GM23338 (cell line): ENCODE results near the gene TTPAL. TPM values are rescaled to one million over a fixed set of nuclear protein-coding genes. Genes with fewer than 3 reads are reported as not detected.

Experiments
- EZH2 ChIP-seq: fragments of 200-600 bp; sonication (generic); IDR thresholded peaks from one replicate; pipeline ENCODE4 v1.8.0; 2017; ENCODE audit warnings: antibody characterized with exemption, mild to moderate bottlenecking, low read depth; ENCODE audit not compliant: unreplicated experiment
- EZH2phosphoT487 ChIP-seq: fragments of 200-600 bp; sonication (generic); IDR thresholded peaks from one replicate; pipeline ENCODE4 v1.8.1; 2018; ENCODE audit warnings: antibody characterized with exemption; ENCODE audit not compliant: unreplicated experiment
- JUNB ChIP-seq: IDR thresholded peaks from one replicate; pipeline ENCODE4 v1.6.1; 2016; ENCODE audit warnings: antibody characterized with exemption; ENCODE audit not compliant: unreplicated experiment
- POLR2AphosphoS5 ChIP-seq: IDR thresholded peaks from 2 replicates; pipeline ENCODE4 v1.6.1; 2016; ENCODE audit warnings: antibody characterized with exemption, low read depth
- REST ChIP-seq: IDR thresholded peaks from one replicate; pipeline ENCODE4 v1.6.1; 2018; ENCODE audit warnings: antibody characterized with exemption; ENCODE audit not compliant: unreplicated experiment
- STAT1 ChIP-seq: IDR thresholded peaks from one replicate; pipeline ENCODE4 v1.6.1; 2016; ENCODE audit warnings: antibody characterized with exemption; ENCODE audit not compliant: unreplicated experiment
- polyA plus RNA-seq: library from polyadenylated mRNA; unstranded; fragments of >200 nt; fragmentation: Nextera tagmentation; extraction: Ambion mirVana; gene quantifications from 2 replicates; pipeline ENCODE4 v1.2.1, GENCODE V29; 2016
- total RNA-seq: library from RNA; depleted of rRNA; stranded (reverse); fragments of >200 nt; shearing (Covaris generic); gene quantifications from 2 replicates; pipeline ENCODE4 v1.2.3, GENCODE V29; 2014
- TF ChIP-seq, protein P1 (sequence below): fragments of 250-450 bp; sonication (Bioruptor Pico); IDR thresholded peaks from 2 replicates; pipeline ENCODE4 v1.5.0; 2020; ENCODE audit warnings: mild to moderate bottlenecking, moderate library complexity

TTPAL gene
- total and polyA plus RNA-seq, 2 experiments from 2014 or later = 3.7 to 10.2 TPM

GRCh38 chr20:44450281-44450889 lies 25.3 kb upstream of the TTPAL start (continued):
- TF ChIP-seq, protein P1, sequence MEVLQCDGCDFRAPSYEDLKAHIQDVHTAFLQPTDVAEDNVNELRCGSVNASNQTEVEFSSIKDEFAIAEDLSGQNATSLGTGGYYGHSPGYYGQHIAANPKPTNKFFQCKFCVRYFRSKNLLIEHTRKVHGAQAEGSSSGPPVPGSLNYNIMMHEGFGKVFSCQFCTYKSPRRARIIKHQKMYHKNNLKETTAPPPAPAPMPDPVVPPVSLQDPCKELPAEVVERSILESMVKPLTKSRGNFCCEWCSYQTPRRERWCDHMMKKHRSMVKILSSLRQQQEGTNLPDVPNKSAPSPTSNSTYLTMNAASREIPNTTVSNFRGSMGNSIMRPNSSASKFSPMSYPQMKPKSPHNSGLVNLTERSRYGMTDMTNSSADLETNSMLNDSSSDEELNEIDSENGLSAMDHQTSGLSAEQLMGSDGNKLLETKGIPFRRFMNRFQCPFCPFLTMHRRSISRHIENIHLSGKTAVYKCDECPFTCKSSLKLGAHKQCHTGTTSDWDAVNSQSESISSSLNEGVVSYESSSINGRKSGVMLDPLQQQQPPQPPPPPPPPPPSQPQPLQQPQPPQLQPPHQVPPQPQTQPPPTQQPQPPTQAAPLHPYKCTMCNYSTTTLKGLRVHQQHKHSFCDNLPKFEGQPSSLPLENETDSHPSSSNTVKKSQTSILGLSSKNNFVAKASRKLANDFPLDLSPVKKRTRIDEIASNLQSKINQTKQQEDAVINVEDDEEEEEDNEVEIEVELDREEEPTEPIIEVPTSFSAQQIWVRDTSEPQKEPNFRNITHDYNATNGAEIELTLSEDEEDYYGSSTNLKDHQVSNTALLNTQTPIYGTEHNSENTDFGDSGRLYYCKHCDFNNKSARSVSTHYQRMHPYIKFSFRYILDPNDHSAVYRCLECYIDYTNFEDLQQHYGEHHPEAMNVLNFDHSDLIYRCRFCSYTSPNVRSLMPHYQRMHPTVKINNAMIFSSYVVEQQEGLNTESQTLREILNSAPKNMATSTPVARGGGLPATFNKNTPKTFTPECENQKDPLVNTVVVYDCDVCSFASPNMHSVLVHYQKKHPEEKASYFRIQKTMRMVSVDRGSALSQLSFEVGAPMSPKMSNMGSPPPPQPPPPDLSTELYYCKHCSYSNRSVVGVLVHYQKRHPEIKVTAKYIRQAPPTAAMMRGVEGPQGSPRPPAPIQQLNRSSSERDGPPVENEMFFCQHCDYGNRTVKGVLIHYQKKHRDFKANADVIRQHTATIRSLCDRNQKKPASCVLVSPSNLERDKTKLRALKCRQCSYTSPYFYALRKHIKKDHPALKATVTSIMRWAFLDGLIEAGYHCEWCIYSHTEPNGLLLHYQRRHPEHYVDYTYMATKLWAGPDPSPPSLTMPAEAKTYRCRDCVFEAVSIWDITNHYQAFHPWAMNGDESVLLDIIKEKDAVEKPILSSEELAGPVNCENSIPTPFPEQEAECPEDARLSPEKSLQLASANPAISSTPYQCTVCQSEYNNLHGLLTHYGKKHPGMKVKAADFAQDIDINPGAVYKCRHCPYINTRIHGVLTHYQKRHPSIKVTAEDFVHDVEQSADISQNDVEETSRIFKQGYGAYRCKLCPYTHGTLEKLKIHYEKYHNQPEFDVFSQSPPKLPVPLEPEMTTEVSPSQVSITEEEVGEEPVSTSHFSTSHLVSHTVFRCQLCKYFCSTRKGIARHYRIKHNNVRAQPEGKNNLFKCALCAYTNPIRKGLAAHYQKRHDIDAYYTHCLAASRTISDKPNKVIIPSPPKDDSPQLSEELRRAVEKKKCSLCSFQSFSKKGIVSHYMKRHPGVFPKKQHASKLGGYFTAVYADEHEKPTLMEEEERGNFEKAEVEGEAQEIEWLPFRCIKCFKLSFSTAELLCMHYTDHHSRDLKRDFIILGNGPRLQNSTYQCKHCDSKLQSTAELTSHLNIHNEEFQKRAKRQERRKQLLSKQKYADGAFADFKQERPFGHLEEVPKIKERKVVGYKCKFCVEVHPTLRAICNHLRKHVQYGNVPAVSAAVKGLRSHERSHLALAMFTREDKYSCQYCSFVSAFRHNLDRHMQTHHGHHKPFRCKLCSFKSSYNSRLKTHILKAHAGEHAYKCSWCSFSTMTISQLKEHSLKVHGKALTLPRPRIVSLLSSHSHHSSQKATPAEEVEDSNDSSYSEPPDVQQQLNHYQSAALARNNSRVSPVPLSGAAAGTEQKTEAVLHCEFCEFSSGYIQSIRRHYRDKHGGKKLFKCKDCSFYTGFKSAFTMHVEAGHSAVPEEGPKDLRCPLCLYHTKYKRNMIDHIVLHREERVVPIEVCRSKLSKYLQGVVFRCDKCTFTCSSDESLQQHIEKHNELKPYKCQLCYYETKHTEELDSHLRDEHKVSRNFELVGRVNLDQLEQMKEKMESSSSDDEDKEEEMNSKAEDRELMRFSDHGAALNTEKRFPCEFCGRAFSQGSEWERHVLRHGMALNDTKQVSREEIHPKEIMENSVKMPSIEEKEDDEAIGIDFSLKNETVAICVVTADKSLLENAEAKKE (CRISPR knock-in tag) = no peak
- TF ChIP-seq STAT1 = no peak
- no peak for TF ChIP-seq REST
- no peak for TF ChIP-seq POLR2AphosphoS5
- TF ChIP-seq EZH2phosphoT487 = no peak
- TF ChIP-seq JUNB = no peak
- TF ChIP-seq EZH2 = no peak
